Lung (tissue), 12 donors: Measurements from ENCODE around the gene ZNF334. TPM values are rescaled to one million over a fixed set of nuclear protein-coding genes. Genes with fewer than 3 reads are reported as not detected.

Experiments used
- ATAC-seq: fragments of 200-7000 bp; cut with Tn5 transposase; one replicate; pipeline ENCODE4 v1.9.1; 2020; ENCODE audit warnings: moderate number of reproducible peaks; ENCODE audit not compliant: insufficient read depth, low FRiP score
- DNase-seq, 3 donors: peaks; one replicate each; pipeline ENCODE4 v3.0.0-alpha.2; 2013 to 2017
- H3K27ac ChIP-seq, 2 donors: one replicate each; pipeline ENCODE4 v1.5.1; 2013; ENCODE audit warnings: mild to moderate bottlenecking in 2 of 2, moderate library complexity in 2 of 2, control low read depth in 1 of 2, inconsistent platforms in 1 of 2, low read depth in 1 of 2, low read length in 1 of 2
- H3K27me3 ChIP-seq, 3 donors: one replicate each; pipeline ENCODE4 v1.5.1; 2013; ENCODE audit warnings: low read length in 2 of 3; ENCODE audit not compliant: control insufficient read depth in 3 of 3, insufficient read depth in 3 of 3
- H3K36me3 ChIP-seq, 4 donors: one replicate each; pipeline ENCODE4 v1.5.1; 2013; ENCODE audit warnings: low read length in 4 of 4, mild to moderate bottlenecking in 1 of 4, moderate library complexity in 1 of 4; ENCODE audit not compliant: control insufficient read depth in 4 of 4, insufficient read depth in 4 of 4
- H3K4me1 ChIP-seq, 5 donors: one replicate each; pipeline ENCODE4 v1.5.1; 2013; ENCODE audit warnings: low read length in 5 of 5, mild to moderate bottlenecking in 2 of 5, moderate library complexity in 1 of 5; ENCODE audit not compliant: control insufficient read depth in 5 of 5, insufficient read depth in 5 of 5
- H3K4me3 ChIP-seq: one replicate; pipeline ENCODE4 v1.5.1; 2013; ENCODE audit warnings: mild to moderate bottlenecking, control low read depth, moderate library complexity
- H3K9ac ChIP-seq, 2 donors: one replicate each; pipeline ENCODE4 v1.5.1; 2013; ENCODE audit warnings: low read length in 2 of 2, control low read depth in 1 of 2; ENCODE audit not compliant: insufficient read depth in 1 of 2
- H3K9me3 ChIP-seq, 4 donors: one replicate each; pipeline ENCODE4 v1.5.1; 2013; ENCODE audit warnings: low read length in 3 of 4, mild to moderate bottlenecking in 1 of 4, moderate library complexity in 1 of 4; ENCODE audit not compliant: control insufficient read depth in 4 of 4, insufficient read depth in 3 of 4
- WGBS, 2 donors: extraction: QIAGEN DNeasy Blood & Tissue Kit; methylation state at CpG; one replicate each; pipeline ENCODE4 v1.1.7; 2013; 5-methylcytosine and 5-hydroxymethylcytosine counted together
- polyA plus RNA-seq, 2 donors: library from polyadenylated mRNA; stranded (reverse); fragments of 200-250 nt; gene quantifications; one replicate each; pipeline ENCODE4 v1.2.1, GENCODE V29; 2013
- total RNA-seq, 2 donors: library from RNA; depleted of rRNA in 1 of 2; stranded (reverse); fragments of >200 nt in 1 of 2; gene quantifications; one replicate each; pipeline ENCODE4 v1.2.1, GENCODE V29; 2014 to 2021
- TF ChIP-seq, protein P1 (sequence below): IDR thresholded peaks from 2 replicates; pipeline ENCODE4 v1.5.1; 2012; ENCODE audit warnings: mild to moderate bottlenecking; ENCODE audit errors: control extremely low read depth, extremely low read depth
- donor health status: control.
- donor health status: control.
- donor health status: Bipolar disorder and iron deficiency.
- donor health status: healthy.
- donor health status: DM: yes; HTN: yes; CAD: no.

Gene ZNF334
- total and polyA plus RNA-seq, 4 donors, result 1.4 to 25.3 (median 5.3) TPM

DNA sequence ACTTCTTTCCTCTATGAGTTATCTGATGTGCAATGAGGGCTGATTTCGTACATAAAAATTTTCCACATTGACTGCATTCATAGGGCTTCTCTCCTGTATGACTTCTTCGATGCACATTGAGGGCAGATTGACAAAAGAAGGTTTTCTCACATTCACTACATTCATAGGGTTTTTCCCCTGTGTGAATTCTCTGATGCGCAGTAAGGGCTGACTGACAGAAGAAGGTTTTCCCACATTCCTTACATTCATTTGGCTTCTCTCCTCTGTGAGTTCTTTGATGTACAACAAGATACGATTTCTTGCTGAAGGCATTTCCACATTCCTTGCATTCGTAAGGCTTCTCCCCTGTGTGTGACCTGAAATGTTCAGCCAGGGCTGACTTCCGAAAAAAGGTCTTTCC lies 11.4 kb downstream of the ZNF334 start:
- Histone ChIP-seq H3K9me3 (peaks cover 14 to 42% (median 26%) of the 10 kb centered on the region in 4 donors), H3K4me3 (no peak overlapping the region), H3K27ac (no peak overlapping the region), H3K36me3 (peaks cover 0 to 35% (median 11%) of the 10 kb centered on the region in 4 donors), H3K4me1 (no peaks in the 10 kb centered on the region), H3K9ac (no peak overlapping the region), H3K27me3 (no peaks in the 10 kb centered on the region)
- TF ChIP-seq, protein P1, sequence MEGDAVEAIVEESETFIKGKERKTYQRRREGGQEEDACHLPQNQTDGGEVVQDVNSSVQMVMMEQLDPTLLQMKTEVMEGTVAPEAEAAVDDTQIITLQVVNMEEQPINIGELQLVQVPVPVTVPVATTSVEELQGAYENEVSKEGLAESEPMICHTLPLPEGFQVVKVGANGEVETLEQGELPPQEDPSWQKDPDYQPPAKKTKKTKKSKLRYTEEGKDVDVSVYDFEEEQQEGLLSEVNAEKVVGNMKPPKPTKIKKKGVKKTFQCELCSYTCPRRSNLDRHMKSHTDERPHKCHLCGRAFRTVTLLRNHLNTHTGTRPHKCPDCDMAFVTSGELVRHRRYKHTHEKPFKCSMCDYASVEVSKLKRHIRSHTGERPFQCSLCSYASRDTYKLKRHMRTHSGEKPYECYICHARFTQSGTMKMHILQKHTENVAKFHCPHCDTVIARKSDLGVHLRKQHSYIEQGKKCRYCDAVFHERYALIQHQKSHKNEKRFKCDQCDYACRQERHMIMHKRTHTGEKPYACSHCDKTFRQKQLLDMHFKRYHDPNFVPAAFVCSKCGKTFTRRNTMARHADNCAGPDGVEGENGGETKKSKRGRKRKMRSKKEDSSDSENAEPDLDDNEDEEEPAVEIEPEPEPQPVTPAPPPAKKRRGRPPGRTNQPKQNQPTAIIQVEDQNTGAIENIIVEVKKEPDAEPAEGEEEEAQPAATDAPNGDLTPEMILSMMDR, result no peak
- DNase-seq (no peak), ATAC-seq (no peak)
- 92 to 95% methylated on average over 6 of the region's 6 CpGs for WGBS, 2 donors

DNA sequence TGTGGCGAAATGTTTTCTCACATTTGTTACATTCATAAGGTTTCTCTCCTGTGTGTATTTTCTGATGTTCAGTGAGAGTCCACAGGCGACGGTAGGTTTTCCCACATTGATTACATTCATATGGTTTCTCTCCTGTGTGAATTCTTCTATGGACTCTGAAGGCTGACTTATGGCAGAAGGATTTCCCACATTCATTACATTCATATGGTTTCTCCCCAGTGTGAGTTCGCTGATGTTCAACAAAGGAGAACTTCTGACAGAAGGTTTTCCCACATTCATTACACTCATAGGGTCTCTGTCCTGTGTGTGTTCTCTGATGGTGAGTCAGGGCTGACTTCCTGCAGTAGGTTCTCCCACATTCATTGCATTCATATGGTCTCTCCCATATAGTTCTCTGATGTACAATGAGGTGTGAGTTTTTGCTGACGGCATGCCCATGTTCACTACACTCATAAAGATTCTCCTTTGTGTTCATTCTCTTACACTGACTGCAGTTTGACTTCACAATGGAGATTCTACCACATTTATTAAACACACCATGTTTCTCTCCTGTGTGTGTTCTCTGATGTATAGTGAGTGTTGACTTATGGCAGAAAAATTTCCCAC lies 11.9 kb downstream of the ZNF334 start:
- DNase-seq (no peak), ATAC-seq (no peak)
- Histone ChIP-seq H3K27ac (no peak overlapping the region), H3K4me1 (no peaks in the 10 kb centered on the region), H3K9ac (no peak overlapping the region), H3K4me3 (no peak overlapping the region), H3K36me3 (peaks cover 0 to 35% (median 12%) of the 10 kb centered on the region in 4 donors), H3K9me3 (peaks cover 16 to 42% (median 26%) of the 10 kb centered on the region in 4 donors), H3K27me3 (no peaks in the 10 kb centered on the region)
- TF ChIP-seq, protein P1, result no peak
- 97% methylated on average over 5 of the region's 5 CpGs for WGBS, 2 donors

DNA sequence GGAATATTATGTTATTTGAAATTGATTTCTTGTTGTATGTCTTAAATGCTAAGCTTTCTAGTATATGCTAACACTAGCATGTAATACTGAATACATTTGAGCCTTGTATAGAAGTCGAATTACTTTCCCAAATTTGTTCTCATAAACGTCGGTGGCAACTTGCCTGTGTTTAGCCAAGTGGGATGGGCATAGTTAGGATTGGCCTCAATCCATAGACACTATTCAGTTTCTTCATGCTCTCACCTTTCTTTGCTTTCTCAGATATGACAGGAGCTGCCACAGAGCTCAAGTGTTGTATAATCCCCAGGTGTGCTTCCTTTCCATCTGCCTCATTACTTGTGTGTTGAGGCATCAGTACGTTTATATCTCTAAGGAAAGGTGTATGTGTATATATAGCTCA lies 19.3 kb downstream of the ZNF334 start:
- Histone ChIP-seq H3K9ac (no peak overlapping the region), H3K36me3 (peaks cover 0 to 2% (median under 1%) of the 10 kb centered on the region in 4 donors), H3K27me3 (peaks cover 0 to 3% (median 0%) of the 10 kb centered on the region in 3 donors), H3K9me3 (peaks cover 0 to 11% (median 3%) of the 10 kb centered on the region in 4 donors), H3K27ac (no peak overlapping the region), H3K4me3 (no peak overlapping the region), H3K4me1 (no peaks in the 10 kb centered on the region)
- 82 to 91% methylated on average over 4 of the region's 4 CpGs for WGBS, 2 donors
- TF ChIP-seq, protein P1, result no peak
- DNase-seq (no peak), ATAC-seq (no peak)
